HCT116 (cell line): ENCODE measurements around the gene HNRNPA2B1. TPM values are rescaled to one million over a fixed set of nuclear protein-coding genes. Genes with fewer than 3 reads are reported as not detected.

Source experiments
- ATAC-seq: fragments of 200-7000 bp; cut with Tn5 transposase; 2 replicates; pipeline ENCODE4 v1.9.1; 2020; ENCODE audit warnings: mild to moderate bottlenecking, moderate library complexity
- BruUV-seq: library from RNA; stranded (reverse); fragments of 400-500 nt; replicated peaks from 2 replicates; lab custom pipeline; 2021; lab: Mats Ljungman, UMichigan
- CTCF ChIA-PET: fragments of 300-600 bp; sonication (Branson Sonifier 250); formaldehyde crosslinking; loops from one replicate; lab custom pipeline; 2021; ENCODE audit warnings: antibody characterized with exemption; lab: Charles Lee
- POLR2A ChIA-PET: fragments of 300-600, 350-600 bp; sonication (Branson Sonifier 250); formaldehyde crosslinking; loops from one replicate; lab custom pipeline; 2021; ENCODE audit warnings: antibody characterized with exemption; lab: Charles Lee
- RAD21 ChIA-PET, 2 experiments: fragments of 300-600 bp; sonication (Branson Sonifier 250); formaldehyde crosslinking; loops; one replicate each; lab custom pipeline; 2023; ENCODE audit warnings: low total read pairs in 2 of 2; ENCODE audit not compliant: uncharacterized antibody in 2 of 2, unreplicated experiment in 2 of 2, low non-redundant PET in 1 of 2; lab: Charles Lee
- DNase-seq: peaks from one replicate; pipeline ENCODE4 v3.0.0-alpha.2; 2010; ENCODE audit warnings: low read depth, low spot score
- H2AFZ ChIP-seq: fragments of 200-600 bp; shearing (Covaris generic), sonication (generic); 2 replicates; pipeline ENCODE4 v1.6.1; 2017; ENCODE audit warnings: low read depth, mixed run types, mixed read lengths, antibody characterized with exemption, low read length; ENCODE audit not compliant: poor library complexity, severe bottlenecking
- H3K27ac ChIP-seq: 2 replicates; pipeline ENCODE4 v1.5.1; 2012; ENCODE audit warnings: low read depth, low read length
- H3K27me3 ChIP-seq: fragments of 200-600 bp; sonication (generic); 2 replicates; pipeline ENCODE4 v1.6.1; 2016; ENCODE audit warnings: mixed run types, low read length, mixed read lengths; ENCODE audit not compliant: insufficient read depth
- H3K36me3 ChIP-seq, 2 experiments: fragments of 200-500 bp in 1 of 2; fragments of 200-600 bp in 1 of 2; sonication (Bioruptor generic) in 1 of 2; sonication (generic) in 1 of 2; 2 replicates each; pipeline versions ENCODE4 v1.5.1 to v1.6.1; 2014 to 2016; ENCODE audit warnings: low read length in 2 of 2, inconsistent platforms in 1 of 2, mixed read lengths in 1 of 2, mixed run types in 1 of 2; ENCODE audit not compliant: insufficient read depth in 2 of 2, control insufficient read depth in 1 of 2
- H3K4me1 ChIP-seq, 2 experiments: fragments of 200-600 bp in 1 of 2; sonication (generic) in 1 of 2; 2 replicates each; pipeline versions ENCODE4 v1.5.1 to v1.6.1; 2012 to 2017; ENCODE audit warnings: low read length in 2 of 2, inconsistent platforms in 1 of 2, mild to moderate bottlenecking in 1 of 2, mixed read lengths in 1 of 2, mixed run types in 1 of 2, moderate library complexity in 1 of 2; ENCODE audit not compliant: insufficient read depth in 2 of 2, control insufficient read depth in 1 of 2
- H3K4me2 ChIP-seq: fragments of 200-600 bp; sonication (generic); 2 replicates; pipeline ENCODE4 v1.6.1; 2017; ENCODE audit warnings: mixed run types, low read length, mixed read lengths
- H3K4me3 ChIP-seq, 2 experiments: fragments of 200-600 bp in 1 of 2; sonication (generic) in 1 of 2; replicated peaks in 1 of 2; 2 replicates each; pipeline ENCODE4 v1.5.1; 2011 to 2016; ENCODE audit warnings: low read length in 2 of 2, control low read depth in 1 of 2, low read depth in 1 of 2, mild to moderate bottlenecking in 1 of 2, mixed read lengths in 1 of 2, mixed run types in 1 of 2
- H3K79me2 ChIP-seq: fragments of 200-600 bp; sonication (generic); 2 replicates; pipeline ENCODE4 v1.6.1; 2017; ENCODE audit warnings: mild to moderate bottlenecking, mixed run types, low read length, moderate library complexity, mixed read lengths; ENCODE audit not compliant: insufficient read depth
- H3K9ac ChIP-seq: fragments of 200-600 bp; sonication (generic); 2 replicates; pipeline ENCODE4 v1.6.1; 2016; ENCODE audit warnings: low read length, mixed read lengths
- H3K9me2 ChIP-seq: fragments of 200-600 bp; sonication (generic), shearing (Covaris generic); 2 replicates; pipeline ENCODE4 v1.6.1; 2017; ENCODE audit warnings: mixed run types, mild to moderate bottlenecking, moderate library complexity; ENCODE audit not compliant: insufficient read depth
- H3K9me3 ChIP-seq, 2 experiments: fragments of 200-500 bp in 1 of 2; fragments of 200-600 bp in 1 of 2; sonication (Bioruptor generic) in 1 of 2; sonication (generic) in 1 of 2; 2 replicates each; pipeline ENCODE4 v1.6.1; 2014 to 2017; ENCODE audit warnings: low read length in 2 of 2, mixed read lengths in 2 of 2, inconsistent platforms in 1 of 2, low read depth in 1 of 2, mild to moderate bottlenecking in 1 of 2, mixed run types in 1 of 2, moderate library complexity in 1 of 2; ENCODE audit not compliant: control insufficient read depth in 1 of 2, insufficient read depth in 1 of 2
- H4K20me1 ChIP-seq: fragments of 200-600 bp; sonication (generic), shearing (Covaris generic); 2 replicates; pipeline ENCODE4 v1.6.1; 2017; ENCODE audit warnings: mixed run types, mild to moderate bottlenecking, moderate library complexity; ENCODE audit not compliant: insufficient read depth
- ELF1 ChIP-seq: IDR thresholded peaks from 2 replicates; pipeline ENCODE4 v1.6.1; 2012; ENCODE audit warnings: low read depth, borderline replicate concordance
- EZH2phosphoT487 ChIP-seq: fragments of 200-600 bp; IDR thresholded peaks from 2 replicates; pipeline ENCODE4 v1.6.1; 2018; ENCODE audit warnings: antibody characterized with exemption, borderline replicate concordance
- FOSL1 ChIP-seq: IDR thresholded peaks from 2 replicates; pipeline ENCODE4 v1.6.1; 2012; ENCODE audit warnings: low read depth
- JUND ChIP-seq: IDR thresholded peaks from 2 replicates; pipeline ENCODE4 v1.6.1; 2012
- POLR2A ChIP-seq: IDR thresholded peaks from 2 replicates; pipeline ENCODE4 v1.7.0; 2011; ENCODE audit warnings: borderline replicate concordance; ENCODE audit not compliant: insufficient read depth, insufficient read length; ENCODE audit errors: extremely low read depth
- POLR2AphosphoS5 ChIP-seq: IDR thresholded peaks from 2 replicates; pipeline ENCODE4 v1.6.1; 2011; ENCODE audit warnings: mild to moderate bottlenecking, low read depth, low read length, moderate library complexity
- RAD21 ChIP-seq: IDR thresholded peaks from 2 replicates; pipeline ENCODE4 v1.6.1; 2012; ENCODE audit warnings: low read depth, mild to moderate bottlenecking
- SIN3A ChIP-seq: IDR thresholded peaks from 2 replicates; pipeline ENCODE4 v1.6.1; 2012; ENCODE audit warnings: low read depth
- SP1 ChIP-seq: IDR thresholded peaks from 2 replicates; pipeline ENCODE4 v1.6.1; 2012; ENCODE audit warnings: low read depth
- TCF7L2 ChIP-seq: IDR thresholded peaks from 2 replicates; pipeline ENCODE4 v1.7.0; 2011; ENCODE audit warnings: borderline replicate concordance, inconsistent platforms; ENCODE audit not compliant: insufficient read depth, insufficient read length; ENCODE audit errors: extremely low read depth
- YY1 ChIP-seq: IDR thresholded peaks from 2 replicates; pipeline ENCODE4 v1.6.1; 2011; ENCODE audit warnings: low read length, low read depth, moderate library complexity, mild to moderate bottlenecking; ENCODE audit not compliant: insufficient replicate concordance; ENCODE audit errors: extremely low read depth
- ZFX ChIP-seq: fragments of 450-650 bp; IDR thresholded peaks from 2 replicates; pipeline ENCODE4 v1.6.1; 2017
- intact Hi-C: fragments of 100-400 bp; cut with micrococcal nuclease; formaldehyde crosslinking; loops from 2 replicates; pipeline ENCODE4 v1.10.0; 2022
- total RNA-seq: library from RNA; stranded (reverse); gene quantifications from one replicate; pipeline ENCODE4 v1.2.1, GENCODE V29; 2021; ENCODE audit not compliant: unreplicated experiment
- TF ChIP-seq, protein P1 (sequence below): IDR thresholded peaks from 2 replicates; pipeline ENCODE4 v1.6.1; 2012
- TF ChIP-seq, protein P2 (sequence below), 3 experiments: fragments of 200-600 bp in 1 of 3; sonication (generic) in 1 of 3; IDR thresholded peaks in 2 of 3; conservative IDR thresholded peaks in 1 of 3; 2 replicates each; pipeline ENCODE4 v1.5.1; 2012 to 2017; ENCODE audit warnings: low read depth in 2 of 3, low read length in 2 of 3, antibody characterized with exemption in 1 of 3, borderline replicate concordance in 1 of 3, control low read depth in 1 of 3, mild to moderate bottlenecking in 1 of 3, mixed read lengths in 1 of 3, mixed run types in 1 of 3, moderate library complexity in 1 of 3; ENCODE audit not compliant: insufficient read depth in 1 of 3
- TF ChIP-seq, protein P3 (sequence below): IDR thresholded peaks from 2 replicates; pipeline ENCODE4 v1.6.1; 2012

Gene HNRNPA2B1
- total RNA-seq, 1 experiment from 2014 or later, result 870 TPM

DNA sequence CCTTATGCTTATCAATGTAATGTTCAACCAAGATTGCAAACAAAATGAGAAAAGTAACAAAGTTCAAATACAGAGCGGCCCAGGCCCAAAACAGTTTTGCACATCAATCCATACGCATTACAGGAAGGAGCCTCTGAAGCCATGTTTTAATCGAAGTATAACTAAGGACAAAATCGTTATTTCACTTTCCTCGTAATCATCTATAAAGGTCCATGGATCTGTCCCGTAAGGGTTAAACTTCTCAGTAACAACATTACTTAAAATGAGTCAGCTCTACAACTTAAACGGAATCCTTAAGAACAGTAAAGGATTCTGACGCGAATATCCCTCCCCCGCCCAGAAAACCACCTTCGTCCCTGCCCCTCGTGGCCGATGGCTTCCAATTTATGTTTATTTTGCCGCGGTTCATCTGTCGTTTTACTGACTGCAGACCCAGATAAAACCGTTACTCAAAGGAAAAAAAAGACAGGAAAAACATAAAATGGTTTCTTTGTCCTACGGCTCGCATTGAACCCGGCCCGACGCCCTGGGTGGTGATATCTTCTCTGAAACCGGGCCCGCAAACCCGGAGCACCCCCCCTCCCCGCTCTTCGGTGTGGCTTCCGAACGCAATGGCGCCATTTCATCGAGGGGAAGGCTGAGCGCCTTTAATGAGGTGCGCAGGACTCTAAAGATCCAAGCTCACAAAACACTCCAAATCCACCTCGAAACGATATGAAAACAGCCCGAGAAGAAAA lies 1.1 kb downstream of the HNRNPA2B1 start:
- peak overlapping the region; percentile 84 for H3K9ac ChIP-seq
- ChIA-PET RAD21 (interaction anchor here in 1 of 2 experiments (0.8 kb wide), 1 partner anchor 66 kb away, joined by 4 read pairs; no protein-coding TSS in a partner anchor), POLR2A (interaction anchor here (0.7 to 1.8 kb wide), 13 partner anchors 8 to 248 kb away, joined by 3 to 12 read pairs (median 4); partner anchors contain the start of gene NFE2L3), CTCF (interaction anchor here (1.4 kb wide), 1 partner anchor 307 kb away, joined by 6 read pairs; no protein-coding TSS in a partner anchor)
- H2AFZ ChIP-seq, result no peak overlapping the region
- TSS peak; percentile 31 for BruUV-seq
- H3K27ac ChIP-seq, result peak overlapping the region; percentile 97
- peak overlapping the region; percentile 71 for H3K4me2 ChIP-seq
- H3K9me3 ChIP-seq, result no peaks in the 10 kb centered on the region
- peaks cover 50 to 63% of the 10 kb centered on the region in 2 experiments for H3K36me3 ChIP-seq
- H3K27me3 ChIP-seq, result no peaks in the 10 kb centered on the region
- H3K4me1 ChIP-seq, result peaks cover 13 to 39% of the 10 kb centered on the region in 2 experiments
- no peak for DNase-seq
- peaks cover 90% of the 10 kb centered on the region for H3K79me2 ChIP-seq
- H3K4me3 ChIP-seq, result peak overlapping the region; percentile 68 to 93
- intact Hi-C loops, result loop anchor here (2.0 to 10.0 kb wide), 4 partner anchors 75 to 963 kb away; no protein-coding TSS in a partner anchor
- TF ChIP-seq, protein P1, sequence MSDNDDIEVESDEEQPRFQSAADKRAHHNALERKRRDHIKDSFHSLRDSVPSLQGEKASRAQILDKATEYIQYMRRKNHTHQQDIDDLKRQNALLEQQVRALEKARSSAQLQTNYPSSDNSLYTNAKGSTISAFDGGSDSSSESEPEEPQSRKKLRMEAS, result peak; percentile 11; the same call in 1 of the 2 replicates
- TF ChIP-seq POLR2AphosphoS5 (no peak; the same call in 1 of the 2 replicates), JUND (0 out of 2 replicates have a peak, but pooled peaks have one; percentile 9)
- TF ChIP-seq, all 23 proteins: peak for 2
- Histone ChIP-seq H3K9me2 (no peaks in the 10 kb centered on the region), H4K20me1 (peaks cover 63% of the 10 kb centered on the region)
- ATAC-seq, result no peak

DNA sequence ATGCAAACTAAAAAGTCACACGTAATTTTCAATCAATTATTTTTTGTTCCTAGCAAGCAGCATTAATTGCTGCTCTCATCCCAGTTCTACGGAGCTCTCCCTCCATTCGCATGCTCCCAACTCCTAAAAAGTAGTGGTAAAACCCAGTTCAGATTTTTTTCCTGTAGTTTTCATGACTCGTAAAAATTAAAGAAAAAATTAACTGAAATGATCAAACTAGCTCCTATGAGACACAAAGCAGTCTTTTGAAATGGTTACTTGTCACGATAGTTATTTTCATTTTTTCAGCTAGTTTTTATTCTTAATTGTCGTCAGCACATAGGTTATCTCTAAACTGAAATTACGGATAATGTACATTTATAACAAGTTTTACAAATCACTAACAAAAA lies 1.8 kb downstream of the HNRNPA2B1 start:
- DNase-seq (no peak), ATAC-seq (no peak)
- H3K4me3 ChIP-seq, result peak overlapping the region; percentile 68 to 93
- no peaks in the 10 kb centered on the region for H3K27me3 ChIP-seq
- peaks cover 53 to 63% of the 10 kb centered on the region in 2 experiments for H3K36me3 ChIP-seq
- peaks cover 90% of the 10 kb centered on the region for H3K79me2 ChIP-seq
- RAD21 ChIA-PET, result no interaction called here
- no peak overlapping the region for H2AFZ ChIP-seq
- peak overlapping the region; percentile 97; the same call in 1 of the 2 replicates for H3K27ac ChIP-seq
- no peaks in the 10 kb centered on the region for H3K9me3 ChIP-seq
- peaks cover 62% of the 10 kb centered on the region for H4K20me1 ChIP-seq
- POLR2A ChIA-PET, result interaction anchor here (0.8 to 1.8 kb wide), 9 partner anchors 11 to 306 kb away, joined by 3 to 5 read pairs (median 4); partner anchors contain the start of gene NFE2L3
- CTCF ChIA-PET, result interaction anchor here (0.8 to 2.5 kb wide), 3 partner anchors 108 to 306 kb away, joined by 5 to 13 read pairs (median 6); no protein-coding TSS in a partner anchor
- peak overlapping the region; percentile 71 for H3K4me2 ChIP-seq
- H3K9me2 ChIP-seq, result no peaks in the 10 kb centered on the region
- H3K9ac ChIP-seq, result peak overlapping the region; percentile 84
- H3K4me1 ChIP-seq, result peaks cover 10 to 32% of the 10 kb centered on the region in 2 experiments
- intact Hi-C loops, result loop anchor here (1.0 to 2.0 kb wide), 2 partner anchors 167 to 306 kb away; no protein-coding TSS in a partner anchor
- no TSS peak for BruUV-seq
- no peak for TF ChIP-seq POLR2A
- TF ChIP-seq, protein P2, sequence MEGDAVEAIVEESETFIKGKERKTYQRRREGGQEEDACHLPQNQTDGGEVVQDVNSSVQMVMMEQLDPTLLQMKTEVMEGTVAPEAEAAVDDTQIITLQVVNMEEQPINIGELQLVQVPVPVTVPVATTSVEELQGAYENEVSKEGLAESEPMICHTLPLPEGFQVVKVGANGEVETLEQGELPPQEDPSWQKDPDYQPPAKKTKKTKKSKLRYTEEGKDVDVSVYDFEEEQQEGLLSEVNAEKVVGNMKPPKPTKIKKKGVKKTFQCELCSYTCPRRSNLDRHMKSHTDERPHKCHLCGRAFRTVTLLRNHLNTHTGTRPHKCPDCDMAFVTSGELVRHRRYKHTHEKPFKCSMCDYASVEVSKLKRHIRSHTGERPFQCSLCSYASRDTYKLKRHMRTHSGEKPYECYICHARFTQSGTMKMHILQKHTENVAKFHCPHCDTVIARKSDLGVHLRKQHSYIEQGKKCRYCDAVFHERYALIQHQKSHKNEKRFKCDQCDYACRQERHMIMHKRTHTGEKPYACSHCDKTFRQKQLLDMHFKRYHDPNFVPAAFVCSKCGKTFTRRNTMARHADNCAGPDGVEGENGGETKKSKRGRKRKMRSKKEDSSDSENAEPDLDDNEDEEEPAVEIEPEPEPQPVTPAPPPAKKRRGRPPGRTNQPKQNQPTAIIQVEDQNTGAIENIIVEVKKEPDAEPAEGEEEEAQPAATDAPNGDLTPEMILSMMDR (IDR thresholded peaks at IDR 0.05 in 2 of 3, conservative IDR thresholded peaks at IDR 0.05 in 1 of 3; ENCODE audit: borderline replicate concordance in 1 of 3, insufficient read depth in 1 of 3, low read depth in 2 of 3, low read length in 2 of 3), result no peak
- no peak for TF ChIP-seq EZH2phosphoT487
- TF ChIP-seq SP1, result no peak
- no peak for TF ChIP-seq SIN3A
- TF ChIP-seq FOSL1, result no peak
- no peak for TF ChIP-seq RAD21
- TF ChIP-seq YY1, result no peak
- TF ChIP-seq, protein P3, sequence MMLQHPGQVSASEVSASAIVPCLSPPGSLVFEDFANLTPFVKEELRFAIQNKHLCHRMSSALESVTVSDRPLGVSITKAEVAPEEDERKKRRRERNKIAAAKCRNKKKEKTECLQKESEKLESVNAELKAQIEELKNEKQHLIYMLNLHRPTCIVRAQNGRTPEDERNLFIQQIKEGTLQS, result no peak
- TF ChIP-seq ZFX, result no peak
- no peak for TF ChIP-seq ELF1
- no peak for TF ChIP-seq TCF7L2
- TF ChIP-seq JUND, result no peak
